CD4-positive, alpha-beta T cell treated with Interleukin-12 subunit alpha and Interleukin-12 subunit beta, for 1 hour (primary cell): ENCODE measurements around the gene DTNB.
"Not testable (repeated sequence)": the region's sequence is repeated elsewhere in the genome, so short reads cannot be mapped to it uniquely, and the experiment has no call there.

ENCODE experiments used
- DNase-seq: peaks from one replicate; pipeline ENCODE4 v3.0.0-alpha.2; 2020

DTNB gene

GRCh38 chr2:25446122-25446521 lies 227.3 kb downstream of the DTNB start:
- DNase-seq: no peak

GRCh38 chr2:25445464-25445863 lies 227.9 kb downstream of the DTNB start:
- no peak for DNase-seq

GRCh38 chr2:25444608-25445270 lies 228.6 kb downstream of the DTNB start:
- no peak for DNase-seq

- DNase-seq: no peak
Observed at GRCh38 chr2:25443766-25444165, 229.6 kb downstream of the DTNB start.

GRCh38 chr2:25441353-25441752 lies 232.0 kb downstream of the DTNB start:
- DNase-seq: no peak

- no peak for DNase-seq
Observed at GRCh38 chr2:25438793-25439192, 234.6 kb downstream of the DTNB start.

- no peak for DNase-seq
Observed at GRCh38 chr2:25437881-25438662, 235.3 kb downstream of the DTNB start.

- DNase-seq: no peak
Observed at GRCh38 chr2:25435421-25435820, 238.0 kb downstream of the DTNB start.

GRCh38 chr2:25431604-25432003 lies 241.8 kb downstream of the DTNB start:
- no peak for DNase-seq

- DNase-seq: no peak
Observed at GRCh38 chr2:25430556-25430955, 242.8 kb downstream of the DTNB start.

- no peak for DNase-seq
Observed at GRCh38 chr2:25426326-25426725, 247.1 kb downstream of the DTNB start.

GRCh38 chr2:25424426-25425028 lies 248.8 kb downstream of the DTNB start:
- DNase-seq: no peak

- DNase-seq: no peak
Observed at GRCh38 chr2:25421820-25422411, 251.5 kb downstream of the DTNB start.

- no peak for DNase-seq
Observed at GRCh38 chr2:25421289-25421688, 252.1 kb downstream of the DTNB start.

- no peak for DNase-seq
Observed at GRCh38 chr2:25420820-25421237, 252.5 kb downstream of the DTNB start.

- DNase-seq: no peak
Observed at GRCh38 chr2:25419678-25420242, 253.6 kb downstream of the DTNB start.

GRCh38 chr2:25418944-25419677 lies 254.3 kb downstream of the DTNB start:
- DNase-seq: no peak

GRCh38 chr2:25417715-25418369 lies 255.5 kb downstream of the DTNB start:
- no peak for DNase-seq

GRCh38 chr2:25416674-25417073 lies 256.7 kb downstream of the DTNB start:
- no peak for DNase-seq

- no peak for DNase-seq
Observed at GRCh38 chr2:25414781-25415180, 258.6 kb downstream of the DTNB start.

GRCh38 chr2:25413409-25413808 lies 260.0 kb downstream of the DTNB start:
- not testable (repeated sequence) for DNase-seq

- DNase-seq: no peak
Observed at GRCh38 chr2:25411753-25412152, 261.6 kb downstream of the DTNB start.
